ENCODE measurements around the gene ATG5. TPM values are rescaled to one million over a fixed set of nuclear protein-coding genes. Genes with fewer than 3 reads are reported as not detected.
A peak's percentile ranks its signal among the peaks of the same experiment; 100 is the strongest.

The ATG5 gene
- polyA plus RNA-seq, 1 donor (not counting 4 experiments of a cell fraction or from before 2014, with no cell fraction given): 60.0 TPM

GRCh38 chr6:106293116-106293515 is 32.4 kb downstream of the ATG5 start:
- Histone ChIP-seq H3K4me3 (ENCODE audit: control insufficient read depth in 2 of 3, extremely low read depth in 1 of 3, insufficient read depth in 2 of 3, low read depth in 1 of 3, low read length in 3 of 3) (no peak overlapping the region), H3K27ac (ENCODE audit: control insufficient read depth, insufficient read depth, low read length) (peak overlapping the region; percentile 24), H3K9ac (ENCODE audit: control insufficient read depth, extremely low read depth, insufficient read depth, low read length) (no peak overlapping the region), H3K4me1 (ENCODE audit: control insufficient read depth, extremely low read depth, insufficient read depth, low read length) (peaks cover 4% of the 10 kb centered on the region), H3K4me2 (ENCODE audit: control insufficient read depth, extremely low read depth, insufficient read depth, low read depth, low read length) (peak overlapping the region; percentile 8), H3K9me3 (ENCODE audit: control insufficient read depth, low read depth, low read length) (no peaks in the 10 kb centered on the region), H4K20me1 (ENCODE audit: control insufficient read depth, extremely low read depth, insufficient read depth, low read length) (no peaks in the 10 kb centered on the region), H3K36me3 (ENCODE audit: control insufficient read depth in 2 of 2, extremely low read depth in 1 of 2, insufficient read depth in 2 of 2, low read length in 2 of 2) (peaks cover 6 to 18% of the 10 kb centered on the region in 2 experiments), H3K79me2 (ENCODE audit: control insufficient read depth, insufficient read depth, low read length) (peaks cover 58% of the 10 kb centered on the region), H3K27me3 (ENCODE audit: control insufficient read depth, extremely low read depth, insufficient read depth, low read length) (no peaks in the 10 kb centered on the region), H3K9me1 (ENCODE audit: control insufficient read depth, extremely low read depth, insufficient read depth, low read length) (no peaks in the 10 kb centered on the region), H2AFZ (ENCODE audit: control insufficient read depth, low read length) (no peak overlapping the region)
- FAIRE-seq (peak; percentile 87), DNase-seq (ENCODE audit: low read depth, low spot score) (no peak)
- dilution Hi-C loops (cut with MboI; ENCODE audit: extremely low pct_ligation_motif_present, low sequenced_read_pairs): no loop called here
- TF ChIP-seq EZH2 (IDR thresholded peaks at IDR 0.05; ENCODE audit: low read length) (no peak), CTCF (optimal IDR thresholded peaks at IDR 0.05 in 1 of 3, IDR thresholded peaks at IDR 0.05 in 1 of 3, conservative IDR thresholded peaks at IDR 0.05 in 1 of 3; ENCODE audit: extremely low read depth in 1 of 3, insufficient read depth in 2 of 3, low read length in 3 of 3) (no peak)

GRCh38 chr6:106290954-106291353 is 34.6 kb downstream of the ATG5 start:
- dilution Hi-C loops (cut with MboI; ENCODE audit: extremely low pct_ligation_motif_present, low sequenced_read_pairs): no loop called here
- FAIRE-seq (no peak), DNase-seq (ENCODE audit: low read depth, low spot score) (no peak)
- H3K27me3 ChIP-seq (ENCODE audit: control insufficient read depth, extremely low read depth, insufficient read depth, low read length): no peaks in the 10 kb centered on the region
- H3K36me3 ChIP-seq (ENCODE audit: control insufficient read depth in 2 of 2, extremely low read depth in 1 of 2, insufficient read depth in 2 of 2, low read length in 2 of 2): peaks cover 6 to 18% of the 10 kb centered on the region in 2 experiments
- H3K4me2 ChIP-seq (ENCODE audit: control insufficient read depth, extremely low read depth, insufficient read depth, low read depth, low read length): no peak overlapping the region
- no peaks in the 10 kb centered on the region for H4K20me1 ChIP-seq (ENCODE audit: control insufficient read depth, extremely low read depth, insufficient read depth, low read length)
- H3K9ac ChIP-seq (ENCODE audit: control insufficient read depth, extremely low read depth, insufficient read depth, low read length): no peak overlapping the region
- H3K4me1 ChIP-seq (ENCODE audit: control insufficient read depth, extremely low read depth, insufficient read depth, low read length): peaks cover 12% of the 10 kb centered on the region
- no peak overlapping the region for H3K27ac ChIP-seq (ENCODE audit: control insufficient read depth, insufficient read depth, low read length)
- no peak overlapping the region for H3K4me3 ChIP-seq (ENCODE audit: control insufficient read depth in 2 of 3, extremely low read depth in 1 of 3, insufficient read depth in 2 of 3, low read depth in 1 of 3, low read length in 3 of 3)
- H2AFZ ChIP-seq (ENCODE audit: control insufficient read depth, low read length): no peak overlapping the region
- H3K9me1 ChIP-seq (ENCODE audit: control insufficient read depth, extremely low read depth, insufficient read depth, low read length): peaks cover 2% of the 10 kb centered on the region
- TF ChIP-seq EZH2 (IDR thresholded peaks at IDR 0.05; ENCODE audit: low read length) (no peak), CTCF (optimal IDR thresholded peaks at IDR 0.05 in 1 of 3, IDR thresholded peaks at IDR 0.05 in 1 of 3, conservative IDR thresholded peaks at IDR 0.05 in 1 of 3; ENCODE audit: extremely low read depth in 1 of 3, insufficient read depth in 2 of 3, low read length in 3 of 3) (no peak)
- peaks cover 60% of the 10 kb centered on the region for H3K79me2 ChIP-seq (ENCODE audit: control insufficient read depth, insufficient read depth, low read length)
- no peaks in the 10 kb centered on the region for H3K9me3 ChIP-seq (ENCODE audit: control insufficient read depth, low read depth, low read length)

All from keratinocyte (primary cell).